ENCODE measurements around the gene MID1.

Gene MID1

GRCh38 chrX:10620121-10620699, at the start of gene MID1:
MID1 (minus strand) TSS chrX:10620585; CDS start chrX:10567547, 53,038 bp downstream.
- in situ Hi-C loops (cut with MboI; ENCODE audit: low sequenced_read_pairs), result loop anchor here (25.0 kb wide), 1 partner anchor 433 kb away; no protein-coding TSS in a partner anchor

- in situ Hi-C loops (cut with MboI; ENCODE audit: low sequenced_read_pairs), result no loop called here
Observed at GRCh38 chrX:10667143-10667542, 46.8 kb upstream of the MID1 start.

GRCh38 chrX:10666102-10666501, 45.7 kb upstream of the MID1 start:
- in situ Hi-C loops (cut with MboI; ENCODE audit: low sequenced_read_pairs), result no loop called here

- in situ Hi-C loops (cut with MboI; ENCODE audit: low sequenced_read_pairs), result no loop called here
Observed at GRCh38 chrX:10665681-10666080, 45.3 kb upstream of the MID1 start.

- in situ Hi-C loops (cut with MboI; ENCODE audit: low sequenced_read_pairs), result no loop called here
Observed at GRCh38 chrX:10660171-10660570, 39.8 kb upstream of the MID1 start.

GRCh38 chrX:10656214-10656613, 35.8 kb upstream of the MID1 start:
- in situ Hi-C loops (cut with MboI; ENCODE audit: low sequenced_read_pairs), result no loop called here

GRCh38 chrX:10654960-10655359, 34.6 kb upstream of the MID1 start:
- in situ Hi-C loops (cut with MboI; ENCODE audit: low sequenced_read_pairs), result no loop called here

- in situ Hi-C loops (cut with MboI; ENCODE audit: low sequenced_read_pairs), result no loop called here
Observed at GRCh38 chrX:10653302-10653701, 32.9 kb upstream of the MID1 start.

- in situ Hi-C loops (cut with MboI; ENCODE audit: low sequenced_read_pairs), result no loop called here
Observed at GRCh38 chrX:10649265-10649664, 28.9 kb upstream of the MID1 start.

GRCh38 chrX:10648614-10649013, 28.2 kb upstream of the MID1 start:
- in situ Hi-C loops (cut with MboI; ENCODE audit: low sequenced_read_pairs), result no loop called here

- in situ Hi-C loops (cut with MboI; ENCODE audit: low sequenced_read_pairs), result no loop called here
Observed at GRCh38 chrX:10636851-10637250, 16.5 kb upstream of the MID1 start.

- in situ Hi-C loops (cut with MboI; ENCODE audit: low sequenced_read_pairs), result no loop called here
Observed at GRCh38 chrX:10636337-10636736, 16.0 kb upstream of the MID1 start.

GRCh38 chrX:10634392-10635161, 14.2 kb upstream of the MID1 start:
- in situ Hi-C loops (cut with MboI; ENCODE audit: low sequenced_read_pairs), result no loop called here

GRCh38 chrX:10633722-10634121, 13.3 kb upstream of the MID1 start:
- in situ Hi-C loops (cut with MboI; ENCODE audit: low sequenced_read_pairs), result no loop called here

- in situ Hi-C loops (cut with MboI; ENCODE audit: low sequenced_read_pairs), result no loop called here
Observed at GRCh38 chrX:10631416-10632145, 11.2 kb upstream of the MID1 start.

- in situ Hi-C loops (cut with MboI; ENCODE audit: low sequenced_read_pairs), result no loop called here
Observed at GRCh38 chrX:10630320-10630719, 9.9 kb upstream of the MID1 start.

- in situ Hi-C loops (cut with MboI; ENCODE audit: low sequenced_read_pairs), result no loop called here
Observed at GRCh38 chrX:10629905-10630304, 9.5 kb upstream of the MID1 start.

GRCh38 chrX:10628906-10629305, 8.5 kb upstream of the MID1 start:
- in situ Hi-C loops (cut with MboI; ENCODE audit: low sequenced_read_pairs), result no loop called here

GRCh38 chrX:10622197-10622596, 1.8 kb upstream of the MID1 start:
- in situ Hi-C loops (cut with MboI; ENCODE audit: low sequenced_read_pairs), result loop anchor here (25.0 kb wide), 1 partner anchor 435 kb away; no protein-coding TSS in a partner anchor

GRCh38 chrX:10619425-10620046, 849 bp downstream of the MID1 start:
- in situ Hi-C loops (cut with MboI; ENCODE audit: low sequenced_read_pairs), result loop anchor here (25.0 kb wide), 1 partner anchor 432 kb away; no protein-coding TSS in a partner anchor

GRCh38 chrX:10618961-10619360, 1.4 kb downstream of the MID1 start:
- in situ Hi-C loops (cut with MboI; ENCODE audit: low sequenced_read_pairs), result loop anchor here (25.0 kb wide), 1 partner anchor 432 kb away; no protein-coding TSS in a partner anchor

Data from HL-60/S4 treated with retinoic acid at 250 ng/mL for 4 days and 3 days (cell line).